HG03039 (cell line): ENCODE results near the gene C13orf42.
"Not testable (repeated sequence)": the region's sequence is repeated elsewhere in the genome, so short reads cannot be mapped to it uniquely, and the experiment has no call there.

Source experiments
- ATAC-seq: cut with Tn5 transposase; IDR thresholded peaks from one replicate; pipeline ENCODE4 v1.9.1; 2021; ENCODE audit warnings: mild to moderate bottlenecking, moderate library complexity; ENCODE audit not compliant: unreplicated experiment

C13orf42 gene

DNA sequence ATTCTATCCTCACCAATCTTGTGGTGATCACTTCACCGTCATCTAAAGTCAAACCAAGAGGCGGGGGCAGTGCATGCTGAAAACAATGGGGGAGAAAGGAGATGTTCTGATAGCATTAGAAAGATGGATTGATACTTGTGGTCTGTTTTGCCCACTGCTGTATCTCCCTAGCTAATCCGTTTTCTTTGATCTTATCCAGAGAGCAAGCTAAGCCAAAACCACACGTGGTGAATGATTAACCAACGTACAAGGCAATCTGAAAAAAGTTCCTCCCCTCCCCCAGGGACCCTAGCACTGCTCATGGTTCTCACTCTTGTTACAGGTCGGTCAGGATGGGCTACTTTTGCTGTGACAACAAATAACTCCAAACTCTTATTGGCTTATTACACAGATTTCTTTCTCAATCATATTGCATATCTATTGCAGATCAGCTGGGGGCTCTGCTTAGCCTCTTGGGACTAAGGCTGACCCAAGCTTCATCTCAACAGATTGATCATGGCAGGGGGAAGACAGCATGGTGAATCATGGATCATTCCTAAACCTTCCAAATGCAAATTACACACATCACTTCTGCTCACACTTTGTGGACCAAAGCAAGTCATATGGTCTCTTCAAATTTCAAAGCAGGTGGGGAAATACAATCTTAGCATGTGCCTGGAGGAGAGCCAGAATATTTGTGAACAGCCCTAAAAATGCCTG, 11.9 kb upstream of the C13orf42 start:
- ATAC-seq = no peak

DNA sequence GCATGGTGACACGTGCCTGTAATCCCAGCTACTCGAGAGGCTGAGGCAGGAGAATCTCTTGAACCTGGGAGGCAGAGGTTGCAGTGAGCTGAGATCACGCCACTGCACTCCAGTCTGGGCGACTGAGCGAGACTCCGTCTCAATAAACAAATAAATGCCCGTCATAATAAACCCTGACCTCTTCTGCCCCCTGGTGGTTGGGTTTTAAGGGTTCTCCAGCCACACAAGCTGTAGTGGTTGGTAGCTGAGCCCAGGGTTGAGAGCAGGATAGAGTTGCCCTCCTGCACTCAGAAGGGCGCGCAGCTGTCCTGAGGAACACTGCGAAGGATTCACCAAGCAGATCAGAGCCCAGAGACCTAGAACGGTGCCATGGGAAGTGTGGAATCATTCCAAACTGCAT, 9.8 kb upstream of the C13orf42 start:
- ATAC-seq = not testable (repeated sequence)

DNA sequence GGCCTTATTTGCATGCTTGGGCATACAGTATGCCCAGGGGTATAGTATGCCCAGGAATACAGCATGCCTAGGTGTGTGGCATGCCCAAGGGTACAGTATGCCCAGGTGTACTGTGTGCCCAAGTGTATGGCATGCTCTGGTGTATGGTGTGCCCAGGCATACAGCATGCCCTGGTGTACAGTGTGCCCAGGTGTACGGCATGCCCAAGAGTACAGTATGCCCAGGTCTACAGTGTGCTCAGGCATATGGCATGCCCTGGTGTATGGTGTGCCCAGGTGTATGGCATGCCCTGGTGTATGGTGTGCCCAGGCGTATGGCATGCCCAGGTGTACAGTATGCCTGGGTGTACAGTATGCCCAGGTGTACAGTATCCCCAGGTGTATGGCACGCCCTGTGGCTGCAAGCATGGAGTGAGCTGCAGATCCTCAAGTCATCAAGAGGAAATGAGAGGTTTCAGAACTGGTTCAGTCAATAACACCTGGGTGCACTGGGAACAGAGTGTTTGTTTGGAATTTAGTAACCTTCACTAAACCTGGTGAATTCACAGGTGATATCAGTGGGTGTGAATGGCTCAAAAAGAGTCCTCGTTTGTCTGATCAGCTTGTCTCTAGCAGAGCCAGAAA, 7.8 kb upstream of the C13orf42 start:
- ATAC-seq = no peak

DNA sequence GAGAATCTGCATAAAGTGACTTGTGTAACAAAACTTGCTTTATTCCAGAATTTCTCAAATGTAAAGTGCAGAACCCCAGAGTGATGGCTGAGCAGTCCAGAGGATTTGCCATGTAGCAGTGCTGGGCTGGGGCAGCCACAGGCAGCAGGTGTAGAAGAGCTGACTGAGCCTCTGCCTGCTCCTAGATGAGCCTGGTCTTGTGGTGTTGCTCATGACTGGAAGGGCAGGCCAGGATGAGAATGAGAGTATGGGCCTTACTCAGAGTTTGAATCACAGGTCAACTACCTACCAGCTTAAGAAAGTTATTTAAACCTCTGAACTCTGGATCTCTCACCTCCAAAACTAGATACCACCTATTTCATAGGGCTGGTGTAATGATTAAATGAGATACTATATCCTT, 2.9 kb upstream of the C13orf42 start:
- no peak for ATAC-seq

DNA sequence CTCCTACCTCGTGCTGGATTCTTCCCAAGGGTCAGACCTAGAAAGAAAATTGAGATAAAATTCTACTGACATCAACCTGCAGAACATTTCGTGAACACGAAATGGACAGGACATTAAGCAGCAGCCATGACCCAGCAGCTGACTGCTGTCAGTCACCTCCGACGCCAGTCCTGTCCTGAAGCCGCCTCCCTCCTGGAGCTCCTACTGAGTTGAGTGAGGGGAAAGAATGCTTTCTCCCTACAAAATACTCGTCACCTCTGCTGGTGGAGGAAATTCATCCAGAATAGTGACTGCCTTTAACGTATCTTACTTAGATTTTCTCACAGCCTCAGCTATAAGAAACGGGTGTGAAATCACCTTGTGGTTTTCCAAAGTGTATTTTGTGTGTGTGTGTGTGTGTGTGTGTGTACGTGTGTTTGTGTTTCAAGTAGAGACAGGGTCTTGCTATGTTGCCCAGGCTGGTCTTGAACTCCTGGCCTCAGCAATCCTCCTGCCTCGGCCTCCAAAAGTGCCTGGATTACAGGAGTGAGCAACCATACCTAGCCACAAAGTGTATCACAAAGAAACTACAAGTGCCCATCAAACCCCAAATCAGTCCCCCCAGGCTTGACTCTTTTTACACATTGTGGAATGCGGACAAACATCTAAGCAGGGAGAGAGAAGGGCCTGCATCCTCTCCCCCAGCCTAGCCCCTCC, 2.3 kb upstream of the C13orf42 start:
- no peak for ATAC-seq

DNA sequence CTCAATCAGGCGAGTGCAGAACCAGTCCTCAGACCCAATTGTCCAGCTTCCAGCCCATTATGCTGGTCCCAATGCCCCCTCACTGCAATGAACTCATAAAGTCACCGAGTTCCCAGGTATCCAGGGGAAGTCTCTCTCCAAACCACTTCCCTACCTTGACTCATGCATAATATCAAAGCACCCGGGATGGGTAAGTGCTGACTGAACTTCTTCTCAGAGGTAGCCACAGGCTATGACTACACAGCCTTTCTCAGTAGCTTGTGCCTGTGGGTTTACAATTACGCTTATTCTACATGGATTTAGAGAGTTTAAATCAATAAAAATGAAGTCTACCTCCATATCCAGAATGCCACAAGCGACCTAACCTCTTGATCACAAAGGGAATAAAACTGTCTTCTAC, 1.7 kb upstream of the C13orf42 start:
- ATAC-seq = no peak

DNA sequence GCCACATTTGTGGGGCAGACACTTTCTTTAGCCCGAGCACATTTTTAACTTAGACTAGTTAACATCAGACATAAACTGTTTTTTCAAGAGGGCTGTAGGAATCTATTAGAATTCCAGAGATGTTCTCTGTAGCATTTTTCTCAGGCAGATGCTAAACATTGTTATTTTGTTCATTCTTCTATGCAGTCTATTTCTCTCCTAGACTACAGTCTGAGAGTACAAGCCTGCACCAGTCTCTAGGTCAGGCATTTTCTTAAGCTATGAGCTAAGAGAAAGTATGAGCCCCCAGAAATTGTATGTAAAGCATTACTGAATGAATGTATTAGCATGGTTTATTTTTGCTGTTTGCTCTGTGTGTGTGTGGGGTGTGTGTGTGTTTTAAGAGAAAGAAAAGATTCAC, 923 bp upstream of the C13orf42 start:
- ATAC-seq = no peak

DNA sequence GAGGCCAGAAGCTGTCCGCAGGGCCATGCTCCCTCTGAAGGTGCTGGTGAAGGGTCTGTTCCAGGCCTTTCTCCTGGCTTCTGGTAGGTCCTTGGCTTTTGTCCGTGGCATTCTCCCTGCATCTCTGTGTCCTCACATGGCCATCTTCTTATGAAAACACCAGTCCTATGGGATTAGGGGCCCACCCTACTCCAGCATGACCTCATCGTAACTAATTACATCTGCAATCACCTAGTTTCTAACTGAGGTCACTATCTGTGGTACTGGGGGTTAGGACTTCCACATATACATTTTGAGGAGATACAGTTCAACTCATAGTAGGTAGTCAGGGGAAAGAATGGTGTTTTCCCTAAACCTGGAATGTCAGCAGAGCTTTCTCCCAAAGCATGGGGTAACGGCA, 3.1 kb downstream of the C13orf42 start:
- no peak for ATAC-seq

DNA sequence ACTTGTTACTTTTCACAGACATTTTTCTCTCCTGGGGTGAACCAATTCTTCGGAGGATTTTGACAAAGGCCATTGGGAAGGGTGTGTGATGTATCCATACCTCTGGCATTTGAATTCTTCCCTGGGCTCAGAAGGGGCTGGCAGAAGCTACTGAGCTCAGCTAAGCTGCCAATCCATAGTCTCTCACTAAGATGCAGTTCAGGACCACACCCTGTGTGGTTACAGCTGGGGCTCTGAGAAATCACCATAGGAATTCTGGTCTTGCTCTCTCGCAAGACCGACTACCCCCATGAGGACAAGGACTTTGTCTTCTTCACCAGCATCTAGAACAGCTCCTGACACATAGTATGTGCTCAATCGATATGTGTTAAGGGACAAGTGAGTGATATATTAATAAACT, 6.0 kb downstream of the C13orf42 start:
- no peak for ATAC-seq

DNA sequence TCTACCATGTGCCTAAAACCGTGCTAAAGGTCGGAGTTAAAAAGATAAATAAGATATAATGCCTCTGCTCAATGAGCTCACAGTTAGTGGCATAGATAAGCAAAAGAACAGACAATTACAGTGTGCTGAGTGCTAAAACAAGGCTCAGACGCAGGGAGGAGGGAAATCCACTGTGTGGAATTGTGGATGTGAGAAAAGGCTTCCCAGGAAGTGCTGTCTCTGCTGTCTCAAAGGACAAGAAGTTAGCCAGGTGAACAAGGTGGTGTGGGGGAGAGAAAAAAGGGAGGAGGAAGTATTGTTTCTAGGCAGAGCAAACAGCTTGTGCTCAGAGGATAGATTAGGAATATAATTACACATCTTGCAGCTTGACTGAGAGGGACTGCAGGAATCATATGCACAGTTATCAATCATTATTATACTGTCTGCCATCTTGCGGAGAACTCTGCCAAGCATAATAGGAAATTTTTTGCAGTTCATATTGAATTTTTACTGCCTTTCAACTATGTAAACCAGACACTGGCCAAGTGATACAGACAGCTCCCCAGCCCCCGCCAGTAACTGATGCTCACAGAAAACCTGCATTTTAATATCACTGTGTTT, 9.3 kb downstream of the C13orf42 start:
- ATAC-seq = no peak

DNA sequence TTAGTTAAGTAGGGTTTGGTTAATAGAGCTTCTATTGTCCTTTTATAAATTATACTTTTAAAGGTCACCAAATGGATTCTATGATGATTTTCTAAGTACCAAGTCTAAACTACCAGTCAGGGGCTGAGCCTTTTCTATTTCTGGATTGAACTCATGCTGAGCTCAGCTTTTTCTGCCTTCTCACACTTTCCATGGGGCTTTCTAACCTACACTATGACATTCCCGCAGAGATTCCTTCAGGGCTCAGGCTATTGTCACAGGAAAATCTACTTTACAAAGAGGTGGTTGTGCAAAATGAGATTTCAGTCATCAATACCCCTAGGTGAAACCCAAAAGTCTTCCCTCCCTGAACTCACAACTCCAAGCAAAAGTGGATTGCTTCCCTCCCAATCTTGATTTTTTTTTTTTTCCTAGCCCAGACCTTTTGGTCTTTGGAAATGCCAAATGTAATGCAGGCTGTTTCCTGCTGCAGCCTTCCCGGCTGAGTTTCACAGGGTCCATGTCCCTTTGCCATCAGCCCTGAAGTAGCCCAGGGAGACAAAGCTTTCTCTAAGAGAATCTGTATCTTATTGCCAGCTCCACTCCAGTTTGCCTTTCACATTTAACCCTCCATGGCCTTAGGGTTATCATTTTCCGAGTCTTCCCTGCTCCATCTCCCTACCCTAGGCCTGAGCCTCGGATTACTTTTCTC, 13.6 kb downstream of the C13orf42 start:
- ATAC-seq = no peak

DNA sequence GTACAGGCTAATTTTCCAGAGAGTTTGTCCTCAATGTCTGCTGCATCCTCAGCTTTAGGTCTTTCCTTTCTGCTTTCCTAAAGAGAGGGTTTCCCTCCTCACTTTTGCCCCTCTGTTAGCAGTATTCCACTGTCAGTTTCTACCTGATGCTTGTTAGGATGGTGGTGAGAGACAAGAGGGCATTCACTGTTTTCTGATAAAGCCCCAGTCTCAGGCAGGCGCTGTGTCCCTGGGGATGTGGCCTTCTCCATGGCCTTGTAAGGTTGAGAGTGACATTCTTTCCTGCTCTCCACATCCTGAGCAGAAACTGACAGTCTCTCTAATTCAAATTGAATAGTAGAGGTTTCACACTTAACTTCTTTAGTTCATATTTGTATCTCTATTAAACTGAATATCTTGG, 14.9 kb downstream of the C13orf42 start:
- no peak for ATAC-seq

DNA sequence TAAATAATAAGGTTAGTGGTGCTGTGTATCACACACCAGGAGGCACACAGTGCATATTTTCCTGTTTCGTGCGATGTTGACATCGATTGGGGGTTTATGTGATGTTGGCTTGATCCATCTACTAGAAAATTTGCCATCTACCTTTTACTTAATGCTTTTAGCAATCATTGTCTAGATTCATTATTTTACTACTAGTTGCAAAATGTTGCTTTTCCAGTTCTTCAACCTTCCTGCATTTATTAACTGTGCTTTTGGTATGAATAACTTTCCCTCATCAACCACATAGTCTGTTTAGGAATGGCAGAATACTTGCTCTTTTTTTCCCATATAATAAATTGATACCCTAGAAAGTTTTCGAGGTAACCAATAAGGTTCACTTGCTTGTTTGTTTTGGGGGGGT, 17.5 kb downstream of the C13orf42 start:
- no peak for ATAC-seq

DNA sequence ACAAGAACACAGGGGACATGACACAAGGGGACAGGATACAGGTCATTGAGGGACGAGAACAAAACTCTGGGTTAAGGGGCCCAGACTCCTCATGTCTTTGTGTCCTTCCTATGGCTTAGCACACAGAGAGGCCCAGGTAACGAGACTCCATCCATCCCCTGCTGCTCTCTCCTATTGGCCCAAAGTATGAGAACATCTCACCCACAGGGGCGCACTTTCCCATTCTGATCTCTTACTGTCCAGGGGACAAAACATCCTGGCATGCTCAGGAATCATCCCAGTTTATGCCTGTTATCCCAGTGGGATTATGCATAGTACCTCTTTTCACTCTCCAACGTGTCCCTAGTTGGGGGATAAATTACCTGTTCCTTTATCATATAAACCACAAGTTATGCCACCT, 19.2 kb downstream of the C13orf42 start:
- ATAC-seq = no peak

DNA sequence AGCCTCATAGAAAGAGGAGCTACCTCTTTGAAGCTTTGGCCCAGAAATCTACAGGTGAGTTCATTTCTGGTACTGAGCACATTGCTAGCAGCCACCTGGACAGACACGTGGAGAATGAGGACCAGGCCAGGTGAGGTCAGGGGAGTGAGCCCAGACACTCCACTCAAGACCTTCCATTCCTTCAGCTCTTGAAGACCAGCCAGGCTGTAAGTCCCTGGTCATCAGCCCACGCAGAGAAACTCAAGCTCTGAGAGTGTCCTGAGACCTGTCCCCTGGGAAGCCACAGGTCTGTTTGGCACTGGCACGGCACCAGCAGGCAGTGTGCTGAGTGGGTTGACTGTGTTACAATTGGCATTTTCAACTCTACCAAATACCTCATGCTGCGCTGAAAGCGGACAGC, 27.4 kb downstream of the C13orf42 start:
- no peak for ATAC-seq

DNA sequence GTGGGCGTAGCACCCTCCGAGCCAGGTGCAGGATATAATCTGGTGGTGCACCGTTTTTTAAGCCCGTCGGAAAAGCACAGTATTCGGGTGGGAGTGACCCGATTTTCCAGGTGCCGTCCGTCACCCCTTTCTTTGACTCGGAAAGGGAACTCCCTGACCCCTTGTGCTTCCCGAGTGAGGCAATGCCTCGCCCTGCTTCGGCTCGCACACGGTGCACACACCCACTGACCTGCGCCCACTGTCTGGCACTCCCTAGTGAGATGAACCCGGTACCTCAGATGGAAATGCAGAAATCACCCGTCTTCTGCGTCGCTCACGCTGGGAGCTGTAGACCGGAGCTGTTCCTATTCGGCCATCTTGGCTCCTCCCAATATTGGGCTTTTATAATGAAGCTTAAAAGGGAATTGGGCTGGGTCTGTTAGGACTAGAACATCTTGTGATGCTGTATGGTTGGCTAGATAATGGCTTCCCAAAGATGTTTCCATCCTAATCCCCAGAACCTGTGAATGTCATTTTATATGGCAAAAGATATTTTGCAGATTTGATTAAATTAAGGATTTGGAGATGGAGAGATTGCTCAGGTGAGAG, 30.5 kb downstream of the C13orf42 start:
- not testable (repeated sequence) for ATAC-seq

DNA sequence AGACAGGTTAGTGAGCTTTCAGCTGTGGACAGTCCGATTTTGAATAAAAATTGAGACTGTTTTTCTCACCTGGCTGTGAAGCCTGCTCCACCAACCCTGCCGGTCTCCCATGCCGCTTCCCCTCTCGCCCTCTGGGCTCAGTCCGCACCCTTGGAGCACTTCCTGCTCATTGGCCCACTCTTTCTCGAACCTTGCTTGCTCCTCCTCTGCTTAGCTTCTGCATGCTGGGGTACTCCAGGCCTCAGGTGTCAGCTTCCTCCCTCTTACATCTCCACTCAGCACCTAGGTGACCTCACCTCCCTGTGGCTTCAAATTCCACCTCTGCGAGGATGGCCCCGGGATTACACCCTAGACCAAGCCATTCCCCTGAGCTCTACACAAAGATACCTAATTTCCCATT, 39.6 kb downstream of the C13orf42 start:
- ATAC-seq = no peak

DNA sequence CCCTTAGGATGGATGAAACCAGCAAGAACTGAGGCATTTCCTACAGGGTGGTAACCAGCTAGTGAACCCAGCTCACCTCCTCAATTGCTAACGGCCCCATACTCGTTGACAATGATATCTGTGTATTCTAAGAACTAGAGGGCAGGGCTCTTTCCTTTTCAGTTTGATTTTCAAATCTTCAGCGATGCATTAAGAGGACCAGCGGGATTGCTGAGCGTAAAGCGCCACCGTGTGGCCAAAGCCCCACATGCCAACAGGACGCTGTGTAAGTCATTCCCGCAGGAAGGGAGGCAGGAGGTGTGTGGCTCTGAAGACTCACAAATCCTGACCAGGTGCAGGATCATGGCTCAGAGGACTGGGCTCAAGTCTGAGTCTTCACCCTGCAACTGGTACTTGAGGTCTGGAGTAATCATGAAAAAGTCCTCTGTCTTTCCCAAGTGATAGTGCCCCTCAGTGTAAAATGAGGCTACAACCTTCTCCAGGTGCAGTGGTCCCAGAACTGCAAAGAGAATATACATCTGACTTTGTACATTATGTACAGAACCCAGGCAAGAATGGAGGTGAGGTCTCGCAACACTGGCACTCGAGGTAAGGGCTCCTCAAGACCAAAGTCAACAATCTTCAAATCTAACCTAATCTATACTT, 40.9 kb downstream of the C13orf42 start:
- ATAC-seq = peak; percentile 66

DNA sequence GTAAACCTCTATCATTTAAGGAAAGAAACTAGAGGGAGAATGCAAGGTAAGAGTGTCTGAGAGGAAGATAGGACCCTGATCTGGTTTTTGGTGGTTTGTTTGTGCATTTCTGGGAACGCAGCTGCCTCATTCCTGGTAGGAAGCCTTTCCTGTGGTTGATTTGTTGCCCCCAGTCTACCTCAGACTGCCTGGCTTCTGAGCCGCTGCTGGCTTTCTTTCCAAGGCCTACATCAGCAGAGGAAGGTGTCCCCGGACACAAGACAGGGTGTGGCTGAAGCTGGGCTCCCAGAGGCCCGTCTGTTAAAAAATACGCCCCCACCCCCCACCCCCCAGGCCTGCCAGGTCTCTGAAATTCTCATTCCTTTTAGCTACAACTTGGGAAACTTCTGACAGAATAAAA, 42.6 kb downstream of the C13orf42 start:
- ATAC-seq = no peak

DNA sequence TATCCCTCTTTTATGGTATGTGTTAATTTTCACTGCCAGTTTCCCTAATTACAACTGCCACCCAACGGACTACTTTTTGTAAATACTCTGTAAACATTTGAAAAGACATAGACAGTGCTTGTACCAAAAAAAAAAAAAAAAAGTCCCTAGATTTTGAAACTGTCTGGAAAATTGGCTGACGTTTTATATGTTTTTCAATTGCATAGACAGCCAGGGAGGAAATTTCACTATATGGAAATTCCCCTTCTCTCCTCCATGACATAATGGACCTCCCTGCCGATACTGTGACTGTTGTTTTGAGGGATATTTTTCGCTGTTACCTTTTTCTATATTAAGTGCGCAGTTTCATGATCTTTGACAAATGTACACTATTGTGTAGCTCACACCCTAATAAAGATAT, 43.4 kb downstream of the C13orf42 start:
- no peak for ATAC-seq
